Mesendoderm (in vitro differentiated cells): Measurements from ENCODE around the gene WNT5B.

Experiments used
- DNase-seq: peaks from one replicate; pipeline ENCODE4 v3.0.0; 2013
- H2AK5ac ChIP-seq: 2 replicates; pipeline ENCODE4 v1.6.1; 2013; ENCODE audit warnings: low read length, inconsistent platforms
- H2BK120ac ChIP-seq: 2 replicates; pipeline ENCODE4 v1.6.1; 2013; ENCODE audit warnings: low read depth, mild to moderate bottlenecking, low read length, moderate library complexity, mixed read lengths
- H2BK15ac ChIP-seq: replicated peaks from 2 replicates; pipeline ENCODE4 v1.6.1; 2013; ENCODE audit warnings: low read depth, mild to moderate bottlenecking, moderate library complexity
- H2BK5ac ChIP-seq: 2 replicates; pipeline ENCODE4 v1.6.1; 2013; ENCODE audit warnings: low read length, inconsistent platforms
- H3K18ac ChIP-seq: 2 replicates; pipeline ENCODE4 v1.6.1; 2013; ENCODE audit warnings: mild to moderate bottlenecking, low read length, mixed read lengths
- H3K23ac ChIP-seq: one replicate; pipeline ENCODE4 v1.6.1; 2013; ENCODE audit warnings: low read length
- H3K27ac ChIP-seq: 2 replicates; pipeline ENCODE4 v1.5.1; 2013; ENCODE audit warnings: low read depth, mild to moderate bottlenecking, inconsistent platforms, low read length, moderate library complexity
- H3K27me3 ChIP-seq: 2 replicates; pipeline ENCODE4 v1.6.1; 2013; ENCODE audit warnings: low read length, control low read depth, mild to moderate bottlenecking, inconsistent platforms; ENCODE audit not compliant: insufficient read depth, poor library complexity
- H3K36me3 ChIP-seq: 2 replicates; pipeline ENCODE4 v1.6.1; 2013; ENCODE audit warnings: low read length, inconsistent platforms; ENCODE audit not compliant: control insufficient read depth, insufficient read depth
- H3K4ac ChIP-seq: one replicate; pipeline ENCODE4 v1.6.1; 2013; ENCODE audit warnings: low read depth, mild to moderate bottlenecking, low read length, moderate library complexity
- H3K4me1 ChIP-seq: 2 replicates; pipeline ENCODE4 v1.6.1; 2013; ENCODE audit warnings: low read depth, low read length, inconsistent platforms; ENCODE audit not compliant: control insufficient read depth
- H3K4me2 ChIP-seq: 2 replicates; pipeline ENCODE4 v1.6.1; 2013; ENCODE audit warnings: low read length
- H3K4me3 ChIP-seq: 2 replicates; pipeline ENCODE4 v1.5.1; 2013; ENCODE audit warnings: mild to moderate bottlenecking, low read length
- H3K56ac ChIP-seq: one replicate; pipeline ENCODE4 v1.6.1; 2013; ENCODE audit warnings: low read length
- H3K79me1 ChIP-seq: 2 replicates; pipeline ENCODE4 v1.6.1; 2013; ENCODE audit warnings: low read length, inconsistent platforms
- H3K79me2 ChIP-seq: 2 replicates; pipeline ENCODE4 v1.6.1; 2013; ENCODE audit warnings: mild to moderate bottlenecking, low read length; ENCODE audit not compliant: control insufficient read depth, insufficient read depth
- H3K9ac ChIP-seq: 2 replicates; pipeline ENCODE4 v1.6.1; 2013; ENCODE audit warnings: low read length, inconsistent platforms
- H4K5ac ChIP-seq: one replicate; pipeline ENCODE4 v1.6.1; 2013; ENCODE audit warnings: low read length
- H4K8ac ChIP-seq: one replicate; pipeline ENCODE4 v1.6.1; 2013; ENCODE audit warnings: low read depth, mild to moderate bottlenecking, control low read depth, low read length, moderate library complexity
- WGBS: extraction: QIAGEN DNeasy Blood & Tissue Kit; methylation state at CpG from one replicate; pipeline ENCODE4 v1.1.7; 2013; ENCODE audit warnings: low lambda C conversion rate, missing lambda C conversion rate; ENCODE audit not compliant: insufficient coverage; ENCODE audit errors: extremely low coverage; 5-methylcytosine and 5-hydroxymethylcytosine counted together

Gene WNT5B

DNA sequence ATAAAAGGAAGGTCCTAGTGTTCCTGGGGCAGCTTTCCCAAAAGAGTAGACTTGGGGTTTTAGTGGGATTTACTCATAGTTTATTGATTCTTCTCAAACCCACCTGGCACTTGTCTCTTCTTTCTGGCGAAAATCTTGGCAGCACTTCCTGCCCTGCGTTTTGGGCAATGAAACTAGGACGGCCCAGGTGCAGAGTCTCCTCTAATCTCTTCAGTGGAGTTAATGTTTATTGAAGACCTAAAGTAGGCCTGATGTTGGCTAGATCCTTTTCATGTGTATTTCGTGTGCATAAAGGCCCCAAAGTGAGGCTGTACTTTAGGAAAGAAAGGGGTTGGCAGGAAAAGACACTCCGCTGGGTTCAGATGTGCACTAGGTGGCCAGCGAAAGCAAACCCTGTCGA lies 5.1 kb downstream of the WNT5B start:
- peak overlapping the region; percentile 58 for H3K56ac ChIP-seq
- no peaks in the 10 kb centered on the region for H3K36me3 ChIP-seq
- H3K79me2 ChIP-seq: no peaks in the 10 kb centered on the region
- H3K4me2 ChIP-seq: no peak overlapping the region
- no peak overlapping the region for H3K27ac ChIP-seq
- no peak overlapping the region for H2AK5ac ChIP-seq
- peaks cover 9% of the 10 kb centered on the region for H3K4me1 ChIP-seq
- no peaks in the 10 kb centered on the region for H3K79me1 ChIP-seq
- no peak overlapping the region for H2BK15ac ChIP-seq
- H3K9ac ChIP-seq: peak overlapping the region; percentile 6
- no peak overlapping the region for H3K4ac ChIP-seq
- no CpG with 5 or more reads among the region's 7 CpGs for WGBS
- DNase-seq: no peak
- no peaks in the 10 kb centered on the region for H3K27me3 ChIP-seq
- H4K8ac ChIP-seq: no peak overlapping the region
- H2BK5ac ChIP-seq: no peak overlapping the region
- no peak overlapping the region for H3K4me3 ChIP-seq
- no peak overlapping the region for H4K5ac ChIP-seq
- no peak overlapping the region for H3K18ac ChIP-seq
- no peak overlapping the region for H2BK120ac ChIP-seq
- no peak overlapping the region for H3K23ac ChIP-seq

DNA sequence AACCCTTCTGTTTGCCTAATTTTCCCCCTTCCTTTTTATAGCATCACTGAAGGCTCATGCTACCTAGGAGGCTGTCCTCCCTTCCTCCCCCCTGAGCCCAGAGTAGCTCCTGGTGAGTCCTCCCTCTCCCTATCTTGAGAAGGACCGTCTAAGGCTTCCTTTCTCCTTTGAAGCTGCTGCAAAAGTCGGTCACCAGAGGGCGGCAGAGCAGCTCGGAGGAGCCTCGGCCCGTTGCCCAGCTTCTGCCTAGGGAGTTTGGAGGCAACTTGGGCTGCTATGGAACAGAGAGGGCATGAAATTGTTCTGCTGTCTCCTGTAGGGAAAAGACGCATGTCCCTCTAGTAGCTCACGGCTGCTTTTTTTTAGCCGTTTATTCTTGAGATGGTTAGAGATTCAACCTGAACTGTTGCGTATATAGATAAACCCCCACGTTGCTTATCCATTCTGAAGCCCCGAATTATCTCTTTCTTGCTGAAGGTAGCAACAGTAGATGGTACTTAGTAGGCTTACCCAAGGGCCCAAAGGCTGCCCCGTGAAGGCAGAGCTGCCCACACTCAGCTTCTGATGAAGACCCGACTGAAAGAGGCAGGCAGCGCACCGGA lies 5.7 kb downstream of the WNT5B start:
- peak; percentile 88 for DNase-seq

GRCh38 chr12:1635301-1636095 lies 6.5 kb downstream of the WNT5B start:
- Histone ChIP-seq H3K4me2 (no peak overlapping the region), H3K4me3 (no peak overlapping the region), H3K9ac (no peak overlapping the region), H3K79me2 (no peaks in the 10 kb centered on the region), H3K23ac (no peak overlapping the region), H4K8ac (no peak overlapping the region), H2BK15ac (no peak overlapping the region), H3K79me1 (no peaks in the 10 kb centered on the region), H2AK5ac (no peak overlapping the region), H3K27ac (no peak overlapping the region), H3K56ac (no peak overlapping the region), H2BK120ac (no peak overlapping the region), H3K18ac (no peak overlapping the region), H4K5ac (no peak overlapping the region), H2BK5ac (no peak overlapping the region), H3K36me3 (no peaks in the 10 kb centered on the region), H3K4me1 (peaks cover 9% of the 10 kb centered on the region), H3K4ac (no peak overlapping the region), H3K27me3 (no peaks in the 10 kb centered on the region)
- WGBS: no CpG with 5 or more reads among the region's 11 CpGs
- DNase-seq: no peak

More for the DNA sequence above, 5.7 kb downstream of the WNT5B start:
- no peak overlapping the region for H3K23ac ChIP-seq
- no peak overlapping the region for H3K18ac ChIP-seq
- no peak overlapping the region for H3K4me2 ChIP-seq
- no peaks in the 10 kb centered on the region for H3K36me3 ChIP-seq
- no peak overlapping the region for H2BK15ac ChIP-seq
- no peaks in the 10 kb centered on the region for H3K27me3 ChIP-seq
- no peak overlapping the region for H3K4ac ChIP-seq
- no peak overlapping the region for H3K27ac ChIP-seq
- H2BK120ac ChIP-seq: no peak overlapping the region
- no peak overlapping the region for H2AK5ac ChIP-seq
- no peak overlapping the region for H2BK5ac ChIP-seq
- H3K79me2 ChIP-seq: no peaks in the 10 kb centered on the region
- no peaks in the 10 kb centered on the region for H3K79me1 ChIP-seq
- H3K4me1 ChIP-seq: peaks cover 9% of the 10 kb centered on the region
- H4K5ac ChIP-seq: no peak overlapping the region
- no CpG with 5 or more reads among the region's 16 CpGs for WGBS
- no peak overlapping the region for H3K4me3 ChIP-seq
- peak overlapping the region; percentile 58 for H3K56ac ChIP-seq
- H3K9ac ChIP-seq: no peak overlapping the region
- no peak overlapping the region for H4K8ac ChIP-seq

DNA sequence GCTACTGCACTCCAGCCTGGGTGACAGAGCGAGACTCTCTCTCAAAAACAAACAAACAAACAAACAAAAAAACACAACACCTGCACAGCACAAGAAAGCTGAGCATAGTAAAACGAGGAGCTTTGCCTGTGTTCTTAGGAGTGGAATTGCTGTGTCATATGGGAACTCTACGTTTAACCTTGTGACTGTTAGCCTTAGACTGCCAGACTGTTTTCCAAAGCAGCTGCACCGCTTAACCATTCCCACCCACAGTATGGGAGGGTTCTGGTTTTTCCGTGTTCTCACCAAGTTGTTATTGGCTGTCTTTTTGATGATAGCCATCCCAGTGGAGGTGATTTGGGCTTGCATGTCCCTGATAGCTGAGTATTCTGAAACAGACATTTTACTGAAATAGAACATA lies 9.2 kb downstream of the WNT5B start:
- H3K27ac ChIP-seq: no peak overlapping the region
- no peaks in the 10 kb centered on the region for H3K79me2 ChIP-seq
- no peaks in the 10 kb centered on the region for H3K79me1 ChIP-seq
- no CpG with 5 or more reads among the region's 5 CpGs for WGBS
- H3K4me3 ChIP-seq: no peak overlapping the region
- no peak overlapping the region for H2BK120ac ChIP-seq
- H3K56ac ChIP-seq: no peak overlapping the region
- H2BK15ac ChIP-seq: no peak overlapping the region
- no peak overlapping the region for H4K5ac ChIP-seq
- H3K4ac ChIP-seq: no peak overlapping the region
- no peaks in the 10 kb centered on the region for H3K36me3 ChIP-seq
- H3K27me3 ChIP-seq: no peaks in the 10 kb centered on the region
- H2BK5ac ChIP-seq: no peak overlapping the region
- no peak overlapping the region for H3K4me2 ChIP-seq
- peaks cover 4% of the 10 kb centered on the region for H3K4me1 ChIP-seq
- no peak overlapping the region for H3K9ac ChIP-seq
- no peak overlapping the region for H4K8ac ChIP-seq
- no peak for DNase-seq
- H3K23ac ChIP-seq: no peak overlapping the region
- H3K18ac ChIP-seq: no peak overlapping the region
- H2AK5ac ChIP-seq: no peak overlapping the region

- DNase-seq: no peak
- H3K23ac ChIP-seq: no peak overlapping the region
- no peak overlapping the region for H3K27ac ChIP-seq
- H3K4me2 ChIP-seq: no peak overlapping the region
- WGBS: no CpG with 5 or more reads among the region's 40 CpGs
- no peak overlapping the region for H3K18ac ChIP-seq
- H3K4ac ChIP-seq: no peak overlapping the region
- no peak overlapping the region for H2BK5ac ChIP-seq
- H3K36me3 ChIP-seq: no peaks in the 10 kb centered on the region
- H2AK5ac ChIP-seq: no peak overlapping the region
- no peak overlapping the region for H2BK15ac ChIP-seq
- H3K56ac ChIP-seq: peak overlapping the region; percentile 50
- no peaks in the 10 kb centered on the region for H3K4me1 ChIP-seq
- no peak overlapping the region for H4K8ac ChIP-seq
- H2BK120ac ChIP-seq: no peak overlapping the region
- H4K5ac ChIP-seq: no peak overlapping the region
- H3K4me3 ChIP-seq: no peak overlapping the region
- no peaks in the 10 kb centered on the region for H3K79me1 ChIP-seq
- H3K9ac ChIP-seq: no peak overlapping the region
- H3K27me3 ChIP-seq: no peaks in the 10 kb centered on the region
- no peaks in the 10 kb centered on the region for H3K79me2 ChIP-seq
Observed at GRCh38 chr12:1639538-1639937, 10.5 kb downstream of the WNT5B start.
